K562 (cell line): Measurements from ENCODE around the gene PTOV1. TPM values are rescaled to one million over a fixed set of nuclear protein-coding genes. Genes with fewer than 3 reads are reported as not detected.

Source experiments
- CHCHD3 ChIP-seq: fragments of 250-450 bp; sonication (Bioruptor Pico); IDR thresholded peaks from 2 replicates; pipeline ENCODE4 v2.1.2; 2022; ENCODE audit warnings: mild to moderate bottlenecking
- CHD1 ChIP-seq: fragments of 200-600 bp; sonication (generic); IDR thresholded peaks from one replicate; pipeline ENCODE4 v1.6.1; 2012; ENCODE audit warnings: mild to moderate bottlenecking, moderate library complexity, low read length, inconsistent platforms
- EWSR1 ChIP-seq: fragments of 450-650 bp; IDR thresholded peaks from 2 replicates; pipeline ENCODE4 v1.6.1; 2018; ENCODE audit warnings: borderline replicate concordance, mild to moderate bottlenecking, low read depth, moderate library complexity; ENCODE audit not compliant: partially characterized antibody
- FOXA1 ChIP-seq: fragments of 450-650 bp; IDR thresholded peaks from 2 replicates; pipeline ENCODE4 v1.6.1; 2016; ENCODE audit warnings: mild to moderate bottlenecking, borderline replicate concordance
- FUS ChIP-seq: fragments of 200-400 bp; formaldehyde crosslinking; optimal IDR thresholded peaks from 2 replicates; pipeline ENCODE3; 2017; ENCODE audit warnings: low read depth, low read length
- HDGF ChIP-seq: fragments of 450-650 bp; IDR thresholded peaks from 2 replicates; pipeline ENCODE4 v1.6.1; 2016
- MIER1 ChIP-seq: fragments of 450-650 bp; IDR thresholded peaks from 2 replicates; pipeline ENCODE4 v1.6.1; 2016; ENCODE audit warnings: antibody characterized with exemption, mild to moderate bottlenecking, low read depth
- MITF ChIP-seq: IDR thresholded peaks from 2 replicates; pipeline ENCODE4 v1.6.1; 2014; ENCODE audit warnings: antibody characterized with exemption
- SRSF7 ChIP-seq: fragments of 200-400 bp; formaldehyde crosslinking; optimal IDR thresholded peaks from 2 replicates; pipeline ENCODE3; 2017; ENCODE audit warnings: mild to moderate bottlenecking, low read depth, low read length
- TFE3 ChIP-seq: fragments of 450-650 bp; formaldehyde crosslinking; IDR thresholded peaks from 2 replicates; pipeline ENCODE4 v1.4.0; 2020; ENCODE audit warnings: mild to moderate bottlenecking, mixed read lengths
- ZFPM2 ChIP-seq: fragments of 250-450 bp; sonication (Bioruptor Pico); IDR thresholded peaks from 2 replicates; pipeline ENCODE4 v1.5.1; 2022; ENCODE audit warnings: mild to moderate bottlenecking
- ZNF263 ChIP-seq: sonication (generic); formaldehyde crosslinking; IDR thresholded peaks from 2 replicates; pipeline ENCODE4 v1.8.0; 2022; ENCODE audit warnings: mild to moderate bottlenecking, missing genetic modification reagents, borderline replicate concordance
- ZNF518B ChIP-seq: fragments of 250-450 bp; sonication (Bioruptor Pico); IDR thresholded peaks from 2 replicates; pipeline ENCODE4 v1.5.0; 2021; ENCODE audit warnings: mild to moderate bottlenecking, moderate library complexity
- polyA plus RNA-seq, 8 experiments: library from polyadenylated mRNA; depleted of rRNA in 4 of 8; stranded (reverse) in 5 of 8; unstranded in 3 of 8; fragments of >200 nt; fragmentation: Nextera tagmentation in 2 of 8; fragmentation: Illumina TruSeq in 1 of 8; extraction: Ambion mirVana in 2 of 8; extraction: Trizol in 1 of 8; gene quantifications; 2 replicates each; pipeline versions ENCODE4 v1.2.1 to v1.2.3, GENCODE V29; 2011 to 2014; ENCODE audit warnings: inconsistent platforms in 1 of 8, missing spikeins in 1 of 8
- total RNA-seq, 7 experiments: library from RNA; depleted of rRNA in 6 of 7; stranded (reverse); fragments of >200 nt in 6 of 7; fragmentation: Illumina TruSeq in 2 of 7; extraction: Trizol in 2 of 7; gene quantifications; 2 replicates each; pipeline versions ENCODE4 v1.2.1 to v1.2.3, GENCODE V29; 2011 to 2021; ENCODE audit warnings: low replicate concordance in 1 of 7
- TF ChIP-seq, protein P1 (sequence below): fragments of 250-450 bp; sonication (Bioruptor Pico); IDR thresholded peaks from 2 replicates; pipeline ENCODE4 v1.4.0; 2020; ENCODE audit warnings: mild to moderate bottlenecking, moderate library complexity, borderline replicate concordance
- TF ChIP-seq, protein P2 (sequence below): IDR thresholded peaks from 2 replicates; pipeline ENCODE4 v1.6.1; 2012; ENCODE audit warnings: low read depth, low read length, improper control_type of control experiment, borderline replicate concordance
- TF ChIP-seq, protein P3 (sequence below): fragments of 250-450 bp; sonication (Bioruptor Pico); IDR thresholded peaks from 2 replicates; pipeline ENCODE4 v1.4.0; 2020; ENCODE audit warnings: mild to moderate bottlenecking, moderate library complexity

PTOV1 gene
- total and polyA plus RNA-seq, 9 of the 15 experiments (the other 6 are each of a cell fraction or from before 2014, with no cell fraction given) = 4.9 to 169 (median 43.5) TPM

DNA sequence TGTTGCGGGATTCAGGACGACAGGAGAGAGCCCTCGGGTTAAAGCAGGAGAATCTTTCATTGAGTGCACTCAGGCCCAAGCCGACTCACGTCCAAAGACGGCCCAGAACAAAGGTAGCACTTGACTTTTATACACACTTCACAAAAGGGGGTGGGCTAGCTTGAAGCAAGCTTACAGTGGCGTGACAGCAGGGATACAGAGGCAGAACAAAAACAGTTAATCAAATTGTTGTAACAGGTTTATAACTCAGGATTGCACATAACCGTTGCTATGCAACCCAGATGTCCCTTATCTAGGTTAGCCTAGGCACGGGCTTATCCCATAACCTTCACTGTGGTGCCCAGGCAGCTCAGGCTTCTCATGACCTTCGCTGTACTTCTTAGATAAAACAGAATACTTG is 30.8 kb upstream of the PTOV1 start (continued):
- TF ChIP-seq MITF = no peak
- TF ChIP-seq, protein P1, sequence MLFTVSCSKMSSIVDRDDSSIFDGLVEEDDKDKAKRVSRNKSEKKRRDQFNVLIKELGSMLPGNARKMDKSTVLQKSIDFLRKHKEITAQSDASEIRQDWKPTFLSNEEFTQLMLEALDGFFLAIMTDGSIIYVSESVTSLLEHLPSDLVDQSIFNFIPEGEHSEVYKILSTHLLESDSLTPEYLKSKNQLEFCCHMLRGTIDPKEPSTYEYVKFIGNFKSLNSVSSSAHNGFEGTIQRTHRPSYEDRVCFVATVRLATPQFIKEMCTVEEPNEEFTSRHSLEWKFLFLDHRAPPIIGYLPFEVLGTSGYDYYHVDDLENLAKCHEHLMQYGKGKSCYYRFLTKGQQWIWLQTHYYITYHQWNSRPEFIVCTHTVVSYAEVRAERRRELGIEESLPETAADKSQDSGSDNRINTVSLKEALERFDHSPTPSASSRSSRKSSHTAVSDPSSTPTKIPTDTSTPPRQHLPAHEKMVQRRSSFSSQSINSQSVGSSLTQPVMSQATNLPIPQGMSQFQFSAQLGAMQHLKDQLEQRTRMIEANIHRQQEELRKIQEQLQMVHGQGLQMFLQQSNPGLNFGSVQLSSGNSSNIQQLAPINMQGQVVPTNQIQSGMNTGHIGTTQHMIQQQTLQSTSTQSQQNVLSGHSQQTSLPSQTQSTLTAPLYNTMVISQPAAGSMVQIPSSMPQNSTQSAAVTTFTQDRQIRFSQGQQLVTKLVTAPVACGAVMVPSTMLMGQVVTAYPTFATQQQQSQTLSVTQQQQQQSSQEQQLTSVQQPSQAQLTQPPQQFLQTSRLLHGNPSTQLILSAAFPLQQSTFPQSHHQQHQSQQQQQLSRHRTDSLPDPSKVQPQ = no peak
- no peak for TF ChIP-seq EWSR1
- TF ChIP-seq CHCHD3 (CRISPR knock-in tag) = no peak
- TF ChIP-seq ZNF518B = no peak
- TF ChIP-seq ZFPM2 (CRISPR knock-in tag) = no peak
- TF ChIP-seq FUS = no peak
- TF ChIP-seq HDGF = no peak
- TF ChIP-seq FOXA1 = no peak
- no peak for TF ChIP-seq SRSF7
- no peak for TF ChIP-seq CHD1
- TF ChIP-seq ZNF263 (CRISPR knock-in tag) = no peak
- TF ChIP-seq, protein P2, sequence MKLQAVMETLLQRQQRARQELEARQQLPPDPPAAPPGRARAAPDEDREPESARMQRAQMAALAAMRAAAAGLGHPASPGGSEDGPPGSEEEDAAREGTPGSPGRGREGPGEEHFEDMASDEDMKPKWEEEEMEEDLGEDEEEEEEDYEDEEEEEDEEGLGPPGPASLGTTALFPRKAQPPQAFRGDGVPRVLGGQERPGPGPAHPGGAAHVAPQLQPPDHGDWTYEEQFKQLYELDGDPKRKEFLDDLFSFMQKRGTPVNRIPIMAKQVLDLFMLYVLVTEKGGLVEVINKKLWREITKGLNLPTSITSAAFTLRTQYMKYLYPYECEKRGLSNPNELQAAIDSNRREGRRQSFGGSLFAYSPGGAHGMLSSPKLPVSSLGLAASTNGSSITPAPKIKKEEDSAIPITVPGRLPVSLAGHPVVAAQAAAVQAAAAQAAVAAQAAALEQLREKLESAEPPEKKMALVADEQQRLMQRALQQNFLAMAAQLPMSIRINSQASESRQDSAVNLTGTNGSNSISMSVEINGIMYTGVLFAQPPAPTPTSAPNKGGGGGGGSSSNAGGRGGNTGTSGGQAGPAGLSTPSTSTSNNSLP = no peak
- TF ChIP-seq TFE3 (CRISPR knock-in tag) = no peak
- TF ChIP-seq, protein P3, sequence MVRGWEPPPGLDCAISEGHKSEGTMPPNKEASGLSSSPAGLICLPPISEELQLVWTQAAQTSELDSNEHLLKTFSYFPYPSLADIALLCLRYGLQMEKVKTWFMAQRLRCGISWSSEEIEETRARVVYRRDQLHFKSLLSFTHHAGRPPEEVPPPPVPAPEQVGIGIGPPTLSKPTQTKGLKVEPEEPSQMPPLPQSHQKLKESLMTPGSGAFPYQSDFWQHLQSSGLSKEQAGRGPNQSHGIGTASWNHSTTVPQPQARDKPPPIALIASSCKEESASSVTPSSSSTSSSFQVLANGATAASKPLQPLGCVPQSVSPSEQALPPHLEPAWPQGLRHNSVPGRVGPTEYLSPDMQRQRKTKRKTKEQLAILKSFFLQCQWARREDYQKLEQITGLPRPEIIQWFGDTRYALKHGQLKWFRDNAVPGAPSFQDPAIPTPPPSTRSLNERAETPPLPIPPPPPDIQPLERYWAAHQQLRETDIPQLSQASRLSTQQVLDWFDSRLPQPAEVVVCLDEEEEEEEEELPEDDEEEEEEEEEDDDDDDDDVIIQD (CRISPR knock-in tag) = no peak
- no peak for TF ChIP-seq MIER1
